ENCODE measurements around the gene TP53INP2.
"Not testable (repeated sequence)": the region's sequence is repeated elsewhere in the genome, so short reads cannot be mapped to it uniquely, and the experiment has no call there.

- not testable (repeated sequence) for TF ChIP-seq EZH2 (IDR thresholded peaks at IDR 0.05; ENCODE audit: borderline replicate concordance, insufficient read depth, low read depth, low read length, poor library complexity, severe bottlenecking); CTCF (IDR thresholded peaks at IDR 0.05)
These were observed 45.5 kb upstream of the TP53INP2 start for GRCh38 chr20:34658654-34659053.
